Sciatic nerve (tissue), 2 donors: ENCODE results near the gene PSMD13. TPM values are rescaled to one million over a fixed set of nuclear protein-coding genes. Genes with fewer than 3 reads are reported as not detected.
"Not testable (repeated sequence)": the region's sequence is repeated elsewhere in the genome, so short reads cannot be mapped to it uniquely, and the experiment has no call there.

Experiments used
- ATAC-seq: fragments of 200-7000 bp; cut with Tn5 transposase; one replicate; pipeline ENCODE4 v1.9.1; 2020; ENCODE audit warnings: mild to moderate bottlenecking, moderate library complexity
- DNase-seq: peaks from one replicate; pipeline ENCODE4 v3.0.0-alpha.2; 2020; ENCODE audit warnings: low spot score
- intact Hi-C: fragments of 100-400 bp; cut with DNase I; formaldehyde crosslinking; loops from one replicate; pipeline ENCODE4 v1.14.2; 2022
- total RNA-seq: library from RNA; stranded (reverse); fragmentation: NEBNext Ultra II Directional; extraction: Animal tissue kit (Norgen Biotek cat#: 25700); gene quantifications from one replicate; pipeline ENCODE4 v1.2.1, GENCODE V29; 2021
- donor health status: DM: no; HTN: no; CAD: no.
- donor health status: DM: no; HTN: no; CAD: no.

Gene PSMD13
- total RNA-seq, 1 donor from 2014 or later, result 79.4 TPM

DNA sequence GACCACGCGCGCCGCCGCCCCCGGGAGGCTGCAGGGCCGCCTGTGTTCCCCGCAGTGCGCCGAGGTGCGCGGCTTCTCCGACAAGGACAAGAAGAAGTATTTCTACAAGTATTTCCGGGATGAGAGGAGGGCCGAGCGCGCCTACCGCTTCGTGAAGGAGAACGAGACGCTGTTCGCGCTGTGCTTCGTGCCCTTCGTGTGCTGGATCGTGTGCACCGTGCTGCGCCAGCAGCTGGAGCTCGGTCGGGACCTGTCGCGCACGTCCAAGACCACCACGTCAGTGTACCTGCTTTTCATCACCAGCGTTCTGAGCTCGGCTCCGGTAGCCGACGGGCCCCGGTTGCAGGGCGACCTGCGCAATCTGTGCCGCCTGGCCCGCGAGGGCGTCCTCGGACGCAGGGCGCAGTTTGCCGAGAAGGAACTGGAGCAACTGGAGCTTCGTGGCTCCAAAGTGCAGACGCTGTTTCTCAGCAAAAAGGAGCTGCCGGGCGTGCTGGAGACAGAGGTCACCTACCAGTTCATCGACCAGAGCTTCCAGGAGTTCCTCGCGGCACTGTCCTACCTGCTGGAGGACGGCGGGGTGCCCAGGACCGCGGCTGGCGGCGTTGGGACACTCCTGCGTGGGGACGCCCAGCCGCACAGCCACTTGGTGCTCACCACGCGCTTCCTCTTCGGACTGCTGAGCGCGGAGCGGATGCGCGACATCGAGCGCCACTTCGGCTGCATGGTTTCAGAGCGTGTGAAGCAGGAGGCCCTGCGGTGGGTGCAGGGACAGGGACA, 44.1 kb downstream of the PSMD13 start:
- ATAC-seq, result no peak
- peak; percentile 55 for DNase-seq
- intact Hi-C loops, result no loop called here

DNA sequence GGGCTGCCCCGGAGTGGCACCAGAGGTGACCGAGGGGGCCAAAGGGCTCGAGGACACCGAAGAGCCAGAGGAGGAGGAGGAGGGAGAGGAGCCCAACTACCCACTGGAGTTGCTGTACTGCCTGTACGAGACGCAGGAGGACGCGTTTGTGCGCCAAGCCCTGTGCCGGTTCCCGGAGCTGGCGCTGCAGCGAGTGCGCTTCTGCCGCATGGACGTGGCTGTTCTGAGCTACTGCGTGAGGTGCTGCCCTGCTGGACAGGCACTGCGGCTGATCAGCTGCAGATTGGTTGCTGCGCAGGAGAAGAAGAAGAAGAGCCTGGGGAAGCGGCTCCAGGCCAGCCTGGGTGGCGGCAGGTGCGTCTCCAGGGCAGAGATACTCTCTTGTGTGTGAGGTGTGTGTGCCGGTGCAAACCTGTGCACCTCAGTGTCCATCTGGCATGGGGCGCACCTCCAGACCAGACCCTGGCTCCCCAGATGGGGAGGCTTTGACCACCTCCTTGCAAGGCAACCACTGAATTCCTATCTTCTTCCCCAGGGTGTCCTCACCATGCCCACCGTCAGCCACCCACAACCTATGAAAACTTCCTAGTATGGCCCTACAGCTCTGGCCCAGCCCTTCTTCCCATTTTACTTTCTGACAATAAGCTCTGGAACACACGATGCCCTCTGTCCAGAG, 44.8 kb downstream of the PSMD13 start:
- DNase-seq, result peak; percentile 51
- no peak for ATAC-seq
- intact Hi-C loops, result no loop called here

DNA sequence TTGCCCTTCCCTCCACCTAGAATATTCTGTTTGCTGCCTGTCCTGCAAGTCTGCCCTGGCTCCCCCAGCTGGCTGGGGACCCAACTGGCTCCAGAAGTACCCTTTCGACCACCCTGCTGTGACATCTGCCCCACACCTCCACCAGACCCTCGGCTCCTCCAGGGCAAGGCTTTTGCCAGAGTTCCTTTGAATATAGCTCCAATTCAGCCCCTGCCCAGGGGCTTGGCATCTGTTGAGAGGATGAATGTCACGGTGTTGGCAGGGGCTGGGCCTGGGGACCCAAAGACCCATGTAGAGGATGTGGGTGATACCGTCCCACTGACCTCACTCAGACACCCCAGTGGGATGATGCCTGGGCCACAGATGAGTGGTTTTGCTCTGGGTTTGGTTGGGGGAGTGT, 45.4 kb downstream of the PSMD13 start:
- intact Hi-C loops, result no loop called here
- ATAC-seq, result no peak
- DNase-seq, result peak; percentile 49

DNA sequence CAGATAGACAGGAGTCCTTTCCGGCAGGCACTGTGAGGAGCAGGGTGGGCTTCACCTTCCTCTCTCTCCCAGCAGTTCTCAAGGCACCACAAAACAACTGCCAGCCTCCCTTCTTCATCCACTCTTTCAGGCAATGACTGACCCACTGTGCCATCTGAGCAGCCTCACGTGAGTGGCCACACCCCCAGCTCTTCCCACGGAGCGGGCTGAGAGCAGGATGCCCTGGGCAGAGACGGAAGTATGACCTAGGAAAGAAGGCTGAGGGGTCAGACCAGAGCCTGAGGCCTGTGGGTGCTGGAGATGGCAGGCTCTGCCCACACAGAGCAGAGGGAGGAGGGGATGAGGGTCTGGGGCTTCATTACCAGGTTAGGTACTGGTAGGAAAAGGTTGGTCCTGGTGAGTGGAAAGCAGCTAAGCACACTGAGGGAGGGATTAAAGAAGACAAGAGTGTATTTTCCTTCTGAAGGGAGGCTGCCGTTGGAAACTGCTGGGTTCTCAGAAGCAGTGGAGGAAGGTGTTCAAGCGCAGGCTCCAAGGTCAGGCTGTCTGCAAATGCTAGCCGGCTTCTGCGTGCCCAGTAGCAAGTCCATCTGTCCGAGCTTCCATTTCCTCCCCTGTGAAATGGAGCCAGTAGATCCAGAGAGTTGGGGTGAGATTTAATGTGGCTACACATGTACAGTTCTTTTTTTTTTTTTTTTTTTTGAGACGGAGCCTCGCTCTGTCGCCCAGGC, 46.0 kb downstream of the PSMD13 start:
- intact Hi-C loops, result no loop called here
- DNase-seq (peak; percentile 46), ATAC-seq (no peak)

DNA sequence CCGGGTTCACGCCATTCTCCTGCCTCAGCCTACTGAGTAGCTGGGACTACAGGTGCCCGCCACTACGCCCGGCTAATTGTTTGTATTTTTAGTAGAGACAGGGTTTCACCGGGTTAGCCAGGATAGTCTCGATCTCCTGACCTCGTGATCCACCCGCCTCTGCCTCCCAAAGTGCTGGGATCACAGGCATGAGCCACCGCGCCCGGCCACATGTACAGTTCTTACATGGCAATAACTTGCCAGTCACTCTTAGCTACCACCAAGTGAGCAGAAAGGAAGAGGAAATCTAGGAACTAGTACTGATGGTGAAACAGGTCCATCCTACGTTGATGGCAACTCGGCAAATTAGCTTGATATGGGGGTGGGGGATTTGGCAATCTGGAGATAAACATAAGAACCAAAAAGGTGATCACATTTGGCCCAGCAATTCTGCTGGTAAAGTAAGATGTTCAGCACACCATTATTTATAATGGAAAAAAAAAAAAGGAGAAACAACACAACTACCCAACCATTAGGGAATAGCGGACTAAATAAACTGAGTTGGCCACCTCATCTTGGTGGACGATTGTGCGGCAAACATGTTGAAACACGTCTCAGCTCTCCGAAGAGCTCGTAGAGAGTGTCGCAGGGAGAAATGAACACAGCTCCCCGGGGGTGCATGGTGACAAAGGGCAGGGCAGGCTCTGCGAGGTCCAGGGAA, 46.8 kb downstream of the PSMD13 start:
- intact Hi-C loops, result no loop called here
- DNase-seq (peak; percentile 17), ATAC-seq (no peak)

DNA sequence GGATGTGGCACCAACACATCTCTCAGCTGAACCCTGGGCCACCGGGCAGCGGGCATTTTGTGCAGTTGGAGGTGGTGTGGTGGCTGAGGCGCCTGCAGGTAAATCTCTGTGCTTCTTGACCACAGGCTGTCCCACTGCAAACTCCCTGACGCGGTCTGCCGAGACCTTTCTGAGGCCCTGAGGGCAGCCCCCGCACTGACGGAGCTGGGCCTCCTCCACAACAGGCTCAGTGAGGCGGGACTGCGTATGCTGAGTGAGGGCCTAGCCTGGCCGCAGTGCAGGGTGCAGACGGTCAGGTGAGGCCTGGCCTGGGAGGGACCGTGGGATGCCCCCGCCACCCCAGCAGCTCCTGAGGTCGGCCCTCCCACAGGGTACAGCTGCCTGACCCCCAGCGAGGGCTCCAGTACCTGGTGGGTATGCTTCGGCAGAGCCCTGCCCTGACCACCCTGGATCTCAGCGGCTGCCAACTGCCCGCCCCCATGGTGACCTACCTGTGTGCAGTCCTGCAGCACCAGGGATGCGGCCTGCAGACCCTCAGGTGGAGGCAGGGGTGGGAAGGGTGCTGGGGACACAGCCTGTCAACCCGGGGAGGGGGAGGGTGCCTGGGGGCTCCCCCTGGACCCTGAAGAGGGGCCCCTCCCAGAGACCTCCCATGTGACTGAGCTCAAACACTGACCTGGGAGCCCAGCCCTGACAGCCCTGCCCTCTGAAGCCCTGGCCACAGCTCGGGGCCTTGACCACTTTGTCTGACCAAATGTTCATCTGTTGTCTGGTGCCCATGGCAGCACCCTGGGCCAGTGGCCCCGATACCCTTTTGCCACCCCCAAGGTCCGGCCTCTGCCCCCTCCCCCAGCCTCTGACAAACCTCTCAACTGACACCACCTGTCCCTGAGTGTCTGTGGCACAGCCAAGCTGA, 47.6 kb downstream of the PSMD13 start:
- ATAC-seq, result no peak
- DNase-seq, result peak; percentile 55
- intact Hi-C loops, result no loop called here

DNA sequence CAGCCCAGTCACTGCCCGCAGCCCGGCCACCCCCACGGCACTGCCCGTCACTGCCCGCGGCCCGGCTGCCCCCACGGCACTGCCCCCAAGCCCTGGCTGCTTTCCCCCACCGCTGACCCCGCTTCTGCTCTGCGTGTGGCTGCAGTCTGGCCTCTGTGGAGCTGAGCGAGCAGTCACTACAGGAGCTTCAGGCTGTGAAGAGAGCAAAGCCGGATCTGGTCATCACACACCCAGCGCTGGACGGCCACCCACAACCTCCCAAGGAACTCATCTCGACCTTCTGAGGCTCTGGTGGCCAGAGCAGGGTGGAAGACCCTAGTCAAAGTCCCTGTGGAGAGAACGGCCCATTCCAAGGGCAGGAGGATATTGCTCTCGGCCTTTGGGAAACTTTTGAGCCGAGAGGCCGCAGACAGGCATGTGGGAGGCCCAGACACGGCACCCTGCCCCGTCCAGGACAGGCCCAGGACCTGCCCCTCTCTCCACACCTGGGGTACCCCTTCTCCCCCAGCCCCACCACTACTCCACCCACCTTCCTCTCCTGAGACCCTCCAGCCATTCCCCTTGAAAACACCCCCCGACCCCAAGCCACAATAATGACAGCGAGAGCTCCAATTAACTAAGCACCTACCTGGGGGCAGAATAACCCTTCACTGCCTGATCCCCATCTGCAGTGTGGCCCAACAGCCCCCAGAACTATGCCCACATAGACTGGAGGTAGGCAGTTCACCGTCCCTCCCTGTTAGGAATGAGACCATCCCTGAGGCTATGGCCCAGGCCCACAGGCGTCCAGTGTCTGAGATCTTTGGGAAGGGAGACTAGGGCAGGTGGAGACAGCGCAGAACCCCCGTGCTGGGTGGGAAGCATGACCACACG, 48.5 kb downstream of the PSMD13 start:
- intact Hi-C loops, result no loop called here
- DNase-seq, result peak; percentile 53
- ATAC-seq, result no peak

DNA sequence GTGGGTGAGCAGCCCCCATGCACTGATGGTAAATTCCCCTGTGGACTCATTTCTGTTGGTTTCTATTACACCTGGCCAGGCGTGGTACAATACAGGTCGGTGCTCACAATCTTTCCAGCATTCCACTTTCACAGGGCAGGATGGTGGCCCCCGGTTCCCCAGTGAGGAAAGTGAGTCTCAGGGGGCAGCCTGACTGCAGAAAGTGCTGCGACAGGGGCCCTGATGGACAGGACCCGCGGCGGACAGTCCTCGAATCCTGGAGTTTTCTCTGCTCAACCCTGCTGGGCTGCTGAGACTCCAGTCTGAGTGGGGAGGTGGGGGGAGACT, 49.1 kb downstream of the PSMD13 start:
- intact Hi-C loops, result no loop called here
- DNase-seq, result peak; percentile 45
- ATAC-seq, result no peak

DNA sequence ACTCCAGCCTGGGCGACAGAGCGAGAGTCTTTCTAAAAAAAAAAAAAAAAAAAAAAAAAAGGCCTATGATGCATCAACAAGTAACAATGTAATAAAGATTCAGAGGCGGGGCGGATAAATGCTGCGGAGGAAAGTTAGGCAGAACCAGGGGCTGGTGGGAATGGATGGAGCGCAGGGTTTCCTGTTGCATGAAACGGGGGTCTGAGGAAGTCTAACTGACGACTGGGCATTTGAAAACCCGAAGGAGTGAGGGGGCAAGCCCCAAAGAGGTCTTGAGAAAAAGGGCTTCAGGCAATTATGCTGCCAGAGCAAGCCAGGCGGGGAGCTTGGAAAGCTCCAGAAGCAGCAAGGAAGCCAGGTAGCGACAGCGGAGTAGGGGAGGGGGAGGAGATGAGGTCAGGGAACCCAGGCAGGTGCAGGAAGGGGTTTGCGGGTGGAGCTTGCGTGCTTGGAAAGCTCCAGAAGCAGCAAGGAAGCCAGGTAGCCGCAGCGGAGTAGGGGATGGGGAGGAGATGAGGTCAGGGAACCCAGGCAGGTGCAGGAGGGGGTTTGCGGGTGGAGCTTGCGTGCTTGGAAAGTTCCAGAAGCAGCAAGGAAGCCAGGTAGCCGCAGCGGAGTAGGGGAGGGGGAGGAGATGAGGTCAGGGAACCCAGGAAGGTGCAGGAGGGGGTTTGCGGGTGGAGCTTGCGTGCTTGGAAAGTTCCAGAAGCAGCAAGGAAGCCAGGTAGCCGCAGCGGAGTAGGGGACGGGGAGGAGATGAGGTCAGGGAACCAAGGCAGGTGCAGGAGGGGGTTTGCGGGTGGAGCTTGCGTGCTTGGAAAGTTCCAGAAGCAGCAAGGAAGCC, 50.4 kb downstream of the PSMD13 start:
- peak; percentile 61 for DNase-seq
- intact Hi-C loops, ATAC-seq: not testable (repeated sequence)

DNA sequence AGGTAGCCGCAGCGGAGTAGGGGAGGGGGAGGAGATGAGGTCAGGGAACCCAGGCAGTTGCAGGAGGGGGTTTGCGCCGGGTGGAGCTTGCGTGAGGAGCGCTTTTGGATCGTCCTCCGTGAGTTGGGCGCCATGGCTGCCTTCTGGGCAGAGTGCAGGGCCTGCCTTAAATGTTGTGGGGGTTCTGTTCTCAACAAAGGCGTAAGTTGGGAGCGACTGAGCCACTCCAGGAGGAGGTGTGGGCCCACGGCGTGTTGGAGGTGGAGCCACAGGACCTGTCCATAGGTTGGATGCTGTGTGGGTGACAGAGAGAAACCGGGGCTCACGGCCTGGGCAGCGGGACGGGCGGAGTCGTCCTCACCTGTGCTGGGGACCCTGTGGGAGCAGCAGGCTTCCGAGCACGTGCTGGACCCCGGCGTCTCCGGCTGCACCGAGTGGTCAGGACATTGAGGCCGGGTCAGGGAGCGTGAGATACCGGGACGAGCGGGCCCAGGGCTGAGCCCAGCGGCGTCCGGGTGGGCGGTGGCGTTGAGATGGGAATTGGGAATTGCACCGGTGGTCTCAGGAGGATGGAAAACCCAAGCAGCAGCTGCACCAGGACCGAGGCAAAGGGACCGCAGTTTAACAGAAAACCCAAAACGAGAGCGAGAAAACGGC, 51.2 kb downstream of the PSMD13 start:
- DNase-seq, result peak; percentile 64
- ATAC-seq, result no peak
- intact Hi-C loops, result no loop called here

DNA sequence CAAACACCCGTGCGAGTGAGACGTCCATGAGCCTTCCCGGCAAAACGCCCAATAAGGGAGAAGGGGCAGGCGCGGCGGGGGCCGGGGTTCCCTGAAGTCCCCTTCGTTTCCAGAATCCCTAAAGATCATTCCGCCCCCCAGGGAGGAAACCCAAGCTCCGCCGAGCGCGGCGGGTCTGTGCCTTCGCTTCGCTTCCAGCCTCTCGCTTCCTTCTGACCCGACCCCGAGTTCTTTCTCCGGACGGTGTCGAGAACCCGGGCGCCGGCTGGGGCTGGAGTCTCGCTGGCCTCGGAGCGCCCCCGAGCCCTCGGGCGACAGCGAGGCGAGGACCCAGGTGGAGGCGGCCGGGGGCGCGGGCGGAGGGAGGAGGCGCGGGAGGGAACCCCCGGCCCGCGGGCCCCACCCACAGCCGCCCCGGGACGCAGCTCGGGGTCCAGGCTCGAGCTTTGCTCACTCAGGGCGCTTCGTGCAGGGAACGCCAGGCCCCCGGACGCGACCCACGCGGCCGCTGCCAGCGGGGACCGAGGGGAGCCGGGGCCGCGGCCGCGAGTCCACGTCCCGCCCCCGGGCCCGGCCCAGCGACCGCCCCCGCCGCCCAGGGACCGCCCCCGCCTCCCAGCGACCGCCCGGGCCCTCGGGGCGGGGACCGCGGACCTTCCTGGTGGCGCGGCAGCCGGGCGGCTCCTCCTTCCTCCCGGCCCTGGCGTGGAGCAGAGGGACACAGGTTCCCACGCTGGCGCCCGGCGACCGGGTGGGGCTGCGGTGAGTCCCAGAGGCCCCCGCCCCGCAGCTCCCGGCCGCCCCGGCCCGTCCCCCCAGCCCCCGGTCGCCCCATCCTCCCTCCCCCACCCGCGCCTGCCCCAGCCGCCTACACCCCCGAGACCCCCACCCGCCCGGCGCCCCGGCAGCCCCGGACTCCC, 52.0 kb downstream of the PSMD13 start, which contains the start of gene PGGHG:
TSS of gene PGGHG (plus strand) at position 649 of the 920 bp plus-strand sequence. CDS start 691 bp downstream, outside the sequence.
- DNase-seq (peak; percentile 85), ATAC-seq (peak; percentile 53)
- intact Hi-C loops, result no loop called here

DNA sequence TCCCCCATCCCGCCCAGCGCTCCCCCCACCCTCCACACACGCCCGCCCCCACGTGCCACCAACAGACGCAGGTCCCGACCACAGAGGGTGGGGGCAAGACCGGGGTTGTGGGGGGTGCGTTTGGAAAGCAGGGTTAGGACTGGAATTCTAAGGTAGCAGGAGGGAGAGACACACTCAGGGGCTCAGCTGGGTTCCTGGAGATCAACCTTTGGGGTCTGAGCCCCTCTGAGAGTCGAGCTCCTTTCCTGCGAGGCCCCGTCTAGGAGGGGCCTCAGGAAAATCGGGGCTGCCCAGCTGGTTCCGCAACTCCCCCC, 52.6 kb downstream of the PSMD13 start:
- intact Hi-C loops, result no loop called here
- ATAC-seq (no peak), DNase-seq (no peak)

DNA sequence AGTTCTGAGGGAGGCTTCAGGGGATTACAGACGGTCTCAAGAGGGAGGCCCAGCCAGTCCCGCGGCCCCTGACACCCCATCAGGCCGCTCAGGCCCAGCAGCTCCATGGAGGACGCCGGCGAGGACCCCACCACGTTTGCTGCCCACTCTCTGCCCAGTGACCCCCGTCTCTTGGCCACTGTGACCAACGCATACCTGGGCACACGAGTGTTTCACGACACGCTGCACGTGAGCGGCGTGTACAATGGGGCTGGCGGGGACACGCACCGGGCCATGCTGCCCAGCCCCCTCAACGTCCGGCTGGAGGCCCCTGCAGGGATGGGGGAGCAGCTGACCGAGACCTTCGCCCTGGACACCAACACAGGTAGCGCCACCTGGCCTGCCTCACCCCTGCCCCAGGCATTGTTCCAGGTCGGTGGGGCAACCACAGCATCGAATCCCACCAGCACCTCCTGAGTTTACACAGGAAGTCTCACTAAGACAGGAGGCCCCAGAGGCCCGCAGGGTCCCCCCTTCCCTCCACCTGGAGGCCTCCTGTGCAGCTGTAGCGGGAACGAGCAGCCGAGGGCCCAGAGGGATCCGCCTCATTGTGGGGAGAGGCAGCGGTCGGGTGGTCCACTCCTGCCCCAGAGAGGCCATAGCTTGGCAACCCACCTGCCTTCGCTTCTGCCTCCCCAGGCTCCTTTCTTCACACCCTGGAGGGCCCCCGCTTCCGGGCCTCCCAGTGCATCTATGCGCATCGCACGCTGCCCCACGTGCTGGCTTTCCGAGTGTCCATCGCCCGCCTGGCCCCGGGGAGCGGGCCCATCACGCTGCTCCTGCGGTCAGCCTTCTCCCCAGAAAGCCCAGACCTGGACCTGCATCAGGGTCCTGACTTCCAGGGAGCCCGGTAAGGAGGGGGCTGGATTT, 53.2 kb downstream of the PSMD13 start:
- DNase-seq (peak; percentile 57), ATAC-seq (no peak)
- intact Hi-C loops, result no loop called here

DNA sequence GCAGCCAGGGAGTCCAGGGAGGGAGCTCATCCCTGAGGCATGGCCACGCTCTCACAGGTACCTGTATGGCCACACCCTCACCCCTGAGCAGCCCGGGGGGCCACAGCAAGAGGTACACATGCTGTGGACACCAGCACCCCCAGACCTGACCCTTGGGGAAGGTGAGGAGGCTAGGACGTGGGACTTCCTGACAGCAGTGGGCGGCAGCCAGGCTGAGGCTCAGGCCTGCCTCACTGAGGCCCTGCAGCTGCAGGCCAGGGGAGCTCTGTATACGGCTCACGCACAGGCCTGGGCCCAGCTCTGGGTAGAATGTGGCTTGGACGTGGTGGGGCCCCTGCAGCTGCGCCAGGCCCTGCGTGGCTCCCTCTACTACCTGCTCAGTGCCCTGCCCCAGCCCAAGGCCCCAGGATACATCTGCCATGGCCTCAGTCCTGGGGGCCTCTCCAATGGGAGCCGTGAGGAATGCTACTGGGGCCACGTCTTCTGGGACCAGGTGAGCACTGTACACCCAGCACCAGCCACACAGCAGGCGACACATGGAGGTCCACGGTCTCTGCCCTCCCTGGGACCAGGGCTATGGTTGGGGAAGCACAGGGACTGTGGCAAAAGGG, 54.0 kb downstream of the PSMD13 start:
- peak; percentile 54 for DNase-seq
- intact Hi-C loops, result no loop called here
- peak; percentile 2 for ATAC-seq
